CD8-positive, alpha-beta memory T cell (primary cell): Measurements from ENCODE around the gene CDK5RAP2. TPM values are rescaled to one million over a fixed set of nuclear protein-coding genes. Genes with fewer than 3 reads are reported as not detected.

Experiments used
- CTCF ChIA-PET: fragments of 350-600 bp; sonication (Branson Sonifier 250); formaldehyde crosslinking; loops from one replicate; lab custom pipeline; 2021; ENCODE audit warnings: antibody characterized with exemption; lab: Charles Lee
- POLR2A ChIA-PET: fragments of 350-600 bp; sonication (Branson Sonifier 250); formaldehyde crosslinking; loops from one replicate; lab custom pipeline; 2021; ENCODE audit warnings: antibody characterized with exemption; lab: Charles Lee
- DNase-seq, 5 donors: peaks; one replicate each; pipeline versions ENCODE4 v3.0.0 to v3.0.0-alpha.2; 2020 to 2022; ENCODE audit warnings: mixed read lengths in 1 of 5
- H3K27ac ChIP-seq: one replicate; pipeline ENCODE4 v1.7.0; 2013; ENCODE audit warnings: low read depth, mild to moderate bottlenecking, low read length, moderate library complexity
- H3K27me3 ChIP-seq: 2 replicates; pipeline ENCODE4 v1.7.0; 2013; ENCODE audit warnings: low read length, mild to moderate bottlenecking; ENCODE audit not compliant: insufficient read depth, poor library complexity, severe bottlenecking
- H3K36me3 ChIP-seq: 2 replicates; pipeline ENCODE4 v1.7.0; 2013; ENCODE audit warnings: mild to moderate bottlenecking, low read length, moderate library complexity; ENCODE audit not compliant: insufficient read depth
- H3K4me1 ChIP-seq: 2 replicates; pipeline ENCODE4 v1.7.0; 2013; ENCODE audit warnings: mild to moderate bottlenecking, low read length, moderate library complexity; ENCODE audit not compliant: insufficient read depth
- H3K4me3 ChIP-seq: 2 replicates; pipeline ENCODE4 v1.7.0; 2013; ENCODE audit warnings: mild to moderate bottlenecking, low read length
- H3K9me3 ChIP-seq: 2 replicates; pipeline ENCODE4 v1.7.0; 2013; ENCODE audit warnings: mild to moderate bottlenecking, low read length
- H3K27ac Mint-ChIP-seq, 8 donors: one replicate each; pipeline ENCODE4 v1.8.0; 2020 to 2021; ENCODE audit warnings: mixed read lengths in 8 of 8, mild to moderate bottlenecking in 6 of 8, inconsistent platforms in 3 of 8, moderate library complexity in 3 of 8
- H3K27me3 Mint-ChIP-seq, 2 donors: one replicate each; pipeline ENCODE4 v1.8.0; 2020 to 2021; ENCODE audit warnings: mixed read lengths in 2 of 2, mild to moderate bottlenecking in 1 of 2, moderate library complexity in 1 of 2
- H3K36me3 Mint-ChIP-seq, 3 donors: one replicate each; pipeline ENCODE4 v1.8.0; 2020 to 2021; ENCODE audit warnings: mixed read lengths in 3 of 3, inconsistent platforms in 1 of 3, mild to moderate bottlenecking in 1 of 3
- H3K4me1 Mint-ChIP-seq, 3 donors: one replicate each; pipeline ENCODE4 v1.8.0; 2020 to 2021; ENCODE audit warnings: mixed read lengths in 3 of 3, inconsistent platforms in 1 of 3, mild to moderate bottlenecking in 1 of 3
- H3K4me3 Mint-ChIP-seq, 7 donors: one replicate each; pipeline ENCODE4 v1.8.0; 2020 to 2021; ENCODE audit warnings: mixed read lengths in 7 of 7, mild to moderate bottlenecking in 6 of 7, moderate library complexity in 4 of 7, inconsistent platforms in 2 of 7
- H3K9me3 Mint-ChIP-seq, 5 donors: one replicate each; pipeline ENCODE4 v1.8.0; 2020 to 2022; ENCODE audit warnings: mixed read lengths in 5 of 5, mild to moderate bottlenecking in 3 of 5, moderate library complexity in 2 of 5, inconsistent platforms in 1 of 5
- polyA plus RNA-seq: library from polyadenylated mRNA; unstranded; fragments of 300-500 nt; fragmentation: Illumina TruSeq; gene quantifications from one replicate; pipeline ENCODE4 v1.2.3, GENCODE V29; 2021
- total RNA-seq, 2 experiments: library from RNA; stranded (reverse); gene quantifications; one replicate each; pipeline ENCODE4 v1.2.3, GENCODE V29; 2021

CDK5RAP2 gene
- total and polyA plus RNA-seq, 3 experiments from 2014 or later = 34.0 to 56.8 (median 56.6) TPM

GRCh38 chr9:120567874-120568273 lies 12.1 kb downstream of the CDK5RAP2 start:
- Histone ChIP-seq H3K36me3 (peaks cover 53% of the 10 kb centered on the region), H3K27me3 (no peaks in the 10 kb centered on the region), H3K4me3 (no peak overlapping the region), H3K27ac (no peak overlapping the region), H3K4me1 (no peaks in the 10 kb centered on the region), H3K9me3 (no peaks in the 10 kb centered on the region)
- POLR2A ChIA-PET = no interaction called here
- Mint-ChIP-seq H3K36me3 (peaks cover 16 to 92% (median 25%) of the 10 kb centered on the region in 3 donors), H3K9me3 (no peaks in the 10 kb centered on the region), H3K4me3 (no peak overlapping the region), H3K4me1 (peaks cover 17 to 34% (median 18%) of the 10 kb centered on the region in 3 donors), H3K27me3 (no peaks in the 10 kb centered on the region), H3K27ac (no peak overlapping the region)
- CTCF ChIA-PET = no interaction called here
- DNase-seq = no peak

GRCh38 chr9:120567081-120567480 lies 12.9 kb downstream of the CDK5RAP2 start:
- POLR2A ChIA-PET = no interaction called here
- CTCF ChIA-PET = no interaction called here
- DNase-seq = no peak
- peaks cover 23 to 39% (median 25%) of the 10 kb centered on the region in 3 donors for H3K4me1 Mint-ChIP-seq
- H3K27ac Mint-ChIP-seq = no peak overlapping the region
- Histone ChIP-seq H3K9me3 (no peaks in the 10 kb centered on the region), H3K36me3 (peaks cover 53% of the 10 kb centered on the region), H3K4me1 (no peaks in the 10 kb centered on the region), H3K27ac (no peak overlapping the region), H3K4me3 (no peak overlapping the region), H3K27me3 (no peaks in the 10 kb centered on the region)
- H3K4me3 Mint-ChIP-seq = no peak overlapping the region
- H3K9me3 Mint-ChIP-seq = no peaks in the 10 kb centered on the region
- H3K27me3 Mint-ChIP-seq = no peaks in the 10 kb centered on the region
- H3K36me3 Mint-ChIP-seq = peaks cover 16 to 94% (median 29%) of the 10 kb centered on the region in 3 donors

- Histone ChIP-seq H3K9me3 (no peaks in the 10 kb centered on the region), H3K4me1 (no peaks in the 10 kb centered on the region), H3K27me3 (no peaks in the 10 kb centered on the region), H3K36me3 (peaks cover 40% of the 10 kb centered on the region), H3K4me3 (no peak overlapping the region), H3K27ac (no peak overlapping the region)
- Mint-ChIP-seq H3K27ac (peak overlapping the region in 2 of 8 donors; percentile 4 to 62), H3K27me3 (no peaks in the 10 kb centered on the region), H3K9me3 (no peaks in the 10 kb centered on the region), H3K36me3 (peaks cover 16 to 93% (median 33%) of the 10 kb centered on the region in 3 donors), H3K4me3 (no peak overlapping the region), H3K4me1 (peaks cover 31 to 48% (median 35%) of the 10 kb centered on the region in 3 donors)
- CTCF ChIA-PET = no interaction called here
- POLR2A ChIA-PET = interaction anchor here (0.6 kb wide), 1 partner anchor 562 kb away, joined by 3 read pairs; no protein-coding TSS in a partner anchor
- no peak for DNase-seq
Measured at GRCh38 chr9:120564589-120564988, 15.4 kb downstream of the CDK5RAP2 start.

GRCh38 chr9:120562861-120563443 lies 17.0 kb downstream of the CDK5RAP2 start:
- Mint-ChIP-seq H3K36me3 (peaks cover 16 to 86% (median 33%) of the 10 kb centered on the region in 3 donors), H3K27ac (peak overlapping the region in 4 of 8 donors; percentile 0 to 61 (median 14)), H3K27me3 (no peaks in the 10 kb centered on the region), H3K4me1 (peaks cover 31 to 52% (median 42%) of the 10 kb centered on the region in 3 donors), H3K4me3 (no peak overlapping the region), H3K9me3 (no peaks in the 10 kb centered on the region)
- ChIA-PET POLR2A (no interaction called here), CTCF (no interaction called here)
- Histone ChIP-seq H3K27ac (no peak overlapping the region), H3K36me3 (peaks cover 25% of the 10 kb centered on the region), H3K4me3 (no peak overlapping the region), H3K4me1 (no peaks in the 10 kb centered on the region), H3K9me3 (no peaks in the 10 kb centered on the region), H3K27me3 (no peaks in the 10 kb centered on the region)
- no peak for DNase-seq

GRCh38 chr9:120561709-120562108 lies 18.3 kb downstream of the CDK5RAP2 start:
- H3K27ac ChIP-seq = no peak overlapping the region
- no peak for DNase-seq
- no peaks in the 10 kb centered on the region for H3K4me1 ChIP-seq
- CTCF ChIA-PET = no interaction called here
- H3K9me3 ChIP-seq = no peaks in the 10 kb centered on the region
- Mint-ChIP-seq H3K36me3 (peaks cover 13 to 81% (median 28%) of the 10 kb centered on the region in 3 donors), H3K4me3 (no peak overlapping the region), H3K9me3 (no peaks in the 10 kb centered on the region), H3K27ac (peak overlapping the region in 1 of 8 donors; percentile 38), H3K4me1 (peaks cover 29 to 47% (median 42%) of the 10 kb centered on the region in 3 donors), H3K27me3 (no peaks in the 10 kb centered on the region)
- peaks cover 13% of the 10 kb centered on the region for H3K36me3 ChIP-seq
- no peaks in the 10 kb centered on the region for H3K27me3 ChIP-seq
- H3K4me3 ChIP-seq = no peak overlapping the region
- POLR2A ChIA-PET = no interaction called here

GRCh38 chr9:120559546-120559945 lies 20.4 kb downstream of the CDK5RAP2 start:
- H3K9me3 ChIP-seq = no peaks in the 10 kb centered on the region
- H3K27ac ChIP-seq = no peak overlapping the region
- no peaks in the 10 kb centered on the region for H3K9me3 Mint-ChIP-seq
- H3K4me3 Mint-ChIP-seq = no peak overlapping the region
- peaks cover 23 to 35% (median 31%) of the 10 kb centered on the region in 3 donors for H3K4me1 Mint-ChIP-seq
- H3K36me3 Mint-ChIP-seq = peaks cover 5 to 74% (median 27%) of the 10 kb centered on the region in 3 donors
- H3K27me3 Mint-ChIP-seq = no peaks in the 10 kb centered on the region
- H3K27me3 ChIP-seq = no peaks in the 10 kb centered on the region
- peak overlapping the region in 2 of 8 donors; percentile 2 to 35 for H3K27ac Mint-ChIP-seq
- H3K4me3 ChIP-seq = no peak overlapping the region
- POLR2A ChIA-PET = interaction anchor here (0.6 to 0.7 kb wide), 2 partner anchors 102 to 681 kb away, joined by 5 to 10 read pairs; no protein-coding TSS in a partner anchor
- peaks cover 8% of the 10 kb centered on the region for H3K36me3 ChIP-seq
- no peak for DNase-seq
- CTCF ChIA-PET = interaction anchor here (1.5 kb wide), 1 partner anchor 22 kb away, joined by 3 read pairs; no protein-coding TSS in a partner anchor
- H3K4me1 ChIP-seq = no peaks in the 10 kb centered on the region

- Histone ChIP-seq H3K27me3 (no peaks in the 10 kb centered on the region), H3K4me1 (no peaks in the 10 kb centered on the region), H3K4me3 (no peak overlapping the region), H3K27ac (no peak overlapping the region), H3K36me3 (peaks cover 5% of the 10 kb centered on the region), H3K9me3 (no peaks in the 10 kb centered on the region)
- no peaks in the 10 kb centered on the region for H3K9me3 Mint-ChIP-seq
- peaks cover 21 to 33% (median 29%) of the 10 kb centered on the region in 3 donors for H3K4me1 Mint-ChIP-seq
- POLR2A ChIA-PET = no interaction called here
- peaks cover 5 to 74% (median 29%) of the 10 kb centered on the region in 3 donors for H3K36me3 Mint-ChIP-seq
- H3K27ac Mint-ChIP-seq = peak overlapping the region in 3 of 8 donors; percentile 5 to 84 (median 17)
- CTCF ChIA-PET = interaction anchor here (1.5 kb wide), 1 partner anchor 21 kb away, joined by 3 read pairs; no protein-coding TSS in a partner anchor
- H3K4me3 Mint-ChIP-seq = no peak overlapping the region
- no peaks in the 10 kb centered on the region for H3K27me3 Mint-ChIP-seq
- no peak for DNase-seq
Measured at GRCh38 chr9:120558454-120558853, 21.5 kb downstream of the CDK5RAP2 start.

- H3K9me3 ChIP-seq = no peaks in the 10 kb centered on the region
- ChIA-PET POLR2A (no interaction called here), CTCF (no interaction called here)
- H3K36me3 Mint-ChIP-seq = peaks cover 10 to 71% (median 24%) of the 10 kb centered on the region in 3 donors
- peaks cover 7% of the 10 kb centered on the region for H3K36me3 ChIP-seq
- H3K27ac Mint-ChIP-seq = peak overlapping the region in 1 of 8 donors; percentile 17
- no peak overlapping the region for H3K4me3 Mint-ChIP-seq
- no peak overlapping the region for H3K4me3 ChIP-seq
- no peaks in the 10 kb centered on the region for H3K4me1 ChIP-seq
- H3K27me3 ChIP-seq = no peaks in the 10 kb centered on the region
- H3K9me3 Mint-ChIP-seq = no peaks in the 10 kb centered on the region
- DNase-seq = no peak
- H3K4me1 Mint-ChIP-seq = peaks cover 14 to 26% (median 19%) of the 10 kb centered on the region in 3 donors
- H3K27me3 Mint-ChIP-seq = no peaks in the 10 kb centered on the region
- H3K27ac ChIP-seq = no peak overlapping the region
Measured at GRCh38 chr9:120557205-120557604, 22.8 kb downstream of the CDK5RAP2 start.
